HG03460 (cell line): ENCODE results near the gene HAPLN2.

ENCODE experiments used
- ATAC-seq: cut with Tn5 transposase; IDR thresholded peaks from one replicate; pipeline ENCODE4 v1.9.1; 2021; ENCODE audit not compliant: unreplicated experiment

Gene HAPLN2

GRCh38 chr1:156660752-156661112 is 41.5 kb downstream of the HAPLN2 start:
- ATAC-seq = peak; percentile 11

- no peak for ATAC-seq
Measured at GRCh38 chr1:156662005-156662799, 43.0 kb downstream of the HAPLN2 start.

DNA sequence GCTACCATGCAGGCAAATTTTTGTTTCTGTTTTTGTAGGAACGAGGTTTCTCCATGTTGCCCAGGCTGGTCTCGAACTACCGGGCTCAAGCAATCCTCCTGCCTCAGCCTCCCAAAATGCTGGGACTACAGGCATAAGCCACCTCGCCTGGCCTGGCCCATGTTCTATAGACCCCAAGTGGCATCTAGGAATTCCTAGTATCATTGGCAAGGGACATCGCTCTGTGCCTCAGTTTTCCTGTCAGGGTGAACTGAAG is 43.5 kb downstream of the HAPLN2 start:
- ATAC-seq = no peak

DNA sequence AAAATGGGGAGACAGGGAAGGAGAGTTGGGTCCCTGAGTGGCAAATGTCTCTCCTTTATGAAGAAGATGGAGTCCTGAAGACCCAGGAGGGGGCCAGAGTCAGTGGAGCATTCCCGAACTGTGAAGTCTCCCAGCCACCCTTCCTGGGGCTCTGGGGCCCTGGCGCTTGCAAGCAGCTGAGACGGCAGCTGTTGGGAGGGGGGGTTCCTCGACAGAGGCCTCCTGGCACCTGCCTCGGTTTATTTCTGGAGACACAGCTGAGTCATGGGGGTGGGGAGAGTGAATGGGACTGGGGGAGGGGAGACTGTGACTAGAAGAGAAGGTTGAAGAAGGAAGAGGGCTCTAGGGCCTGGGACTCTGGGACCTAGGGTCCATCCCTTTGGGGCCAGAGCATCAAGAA is 44.0 kb downstream of the HAPLN2 start:
- no peak for ATAC-seq

- no peak for ATAC-seq
Measured at GRCh38 chr1:156664046-156664766, 45.0 kb downstream of the HAPLN2 start.

GRCh38 chr1:156664767-156665411 is 45.7 kb downstream of the HAPLN2 start:
- ATAC-seq = no peak

DNA sequence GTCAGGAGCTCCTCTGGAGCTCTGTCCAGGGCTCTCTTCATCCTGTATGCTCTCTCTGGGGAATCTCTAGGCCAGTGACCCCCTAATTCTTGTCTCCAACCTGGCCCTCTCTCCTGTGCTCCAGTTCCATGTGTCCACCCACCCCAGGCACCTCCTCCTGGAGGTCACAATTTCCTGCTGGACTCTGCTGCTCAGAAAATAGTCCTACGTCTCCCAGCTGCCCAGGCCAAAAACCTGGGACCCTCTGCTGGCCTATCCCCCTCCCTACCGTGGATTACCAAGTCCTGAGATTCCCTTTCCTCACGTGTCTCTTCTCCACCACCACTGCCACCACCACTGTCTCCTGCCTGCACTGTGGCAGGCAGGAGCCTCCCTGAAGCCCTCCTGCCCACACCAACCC is 46.3 kb downstream of the HAPLN2 start:
- ATAC-seq = no peak

DNA sequence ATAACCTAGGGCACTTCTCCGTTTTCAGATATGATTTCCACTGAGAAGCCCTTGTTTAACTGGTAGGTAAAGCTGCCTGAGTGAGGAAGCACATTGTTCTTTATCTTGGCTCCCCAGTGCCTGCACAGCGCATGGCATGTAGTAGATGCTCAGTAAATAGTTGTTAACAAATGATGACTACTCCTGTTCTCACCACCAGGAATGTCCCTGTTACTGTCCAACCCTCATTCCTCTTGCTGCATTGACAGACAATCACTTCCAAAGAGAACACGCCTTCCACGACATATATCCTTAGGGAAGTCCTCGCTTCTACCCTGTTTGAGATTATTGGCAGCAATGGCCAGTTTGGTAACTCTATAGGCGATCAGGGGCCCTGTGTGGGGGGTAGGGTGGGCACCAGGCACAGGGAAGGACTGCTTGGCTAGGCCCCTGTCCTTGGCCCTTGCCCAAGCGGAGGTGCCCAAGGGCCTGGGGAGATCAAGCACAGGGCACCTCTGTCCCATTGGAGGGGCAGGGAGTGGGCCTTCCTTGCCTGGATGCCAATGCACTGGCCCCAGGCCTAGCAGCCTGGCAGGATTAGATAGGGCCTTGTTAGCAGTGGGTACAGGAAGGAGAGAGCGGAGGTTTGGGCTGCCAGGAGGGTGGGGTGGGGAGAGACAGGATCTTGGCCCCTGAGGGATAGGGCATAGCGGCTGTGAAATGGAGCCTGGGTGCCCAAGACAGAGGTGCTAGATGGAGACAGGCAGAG is 47.8 kb downstream of the HAPLN2 start:
- ATAC-seq = no peak

GRCh38 chr1:156667610-156667967 is 48.4 kb downstream of the HAPLN2 start:
- ATAC-seq = no peak

DNA sequence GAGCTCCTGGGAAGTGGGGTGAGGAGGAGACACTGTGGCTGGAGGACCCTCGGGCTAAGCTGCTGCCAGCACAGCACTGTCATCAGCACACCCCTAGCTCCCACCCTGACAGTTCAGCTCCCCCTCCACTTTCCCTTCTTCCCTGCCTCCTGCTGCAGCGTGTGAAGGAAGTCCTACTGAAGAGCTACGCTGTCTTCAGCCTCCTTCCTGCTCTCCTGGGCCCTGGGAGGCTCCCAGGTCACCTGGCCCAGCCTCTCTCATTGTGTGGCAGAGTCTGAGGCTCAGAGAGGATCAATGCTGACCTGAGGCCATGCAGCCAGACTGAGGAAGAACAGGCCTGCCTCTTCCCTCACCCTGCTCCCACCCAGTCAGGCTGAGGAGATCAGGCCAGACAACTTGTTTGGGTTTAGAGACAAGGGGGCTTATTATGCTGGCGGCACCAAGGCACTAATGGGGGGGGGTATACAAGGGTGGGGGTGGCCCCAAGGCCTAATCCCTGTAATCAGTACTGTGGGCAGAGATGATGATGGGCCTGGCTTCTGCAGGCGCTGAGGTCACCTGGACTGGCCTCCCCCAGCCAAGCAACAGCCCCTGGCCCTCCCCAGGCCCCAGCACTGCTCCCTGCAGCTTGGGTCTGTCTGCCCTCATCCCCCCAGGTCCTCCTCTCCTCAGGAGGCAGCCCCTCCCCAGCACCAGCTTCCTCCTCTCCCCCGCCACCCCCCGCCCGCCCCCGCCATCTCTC is 48.9 kb downstream of the HAPLN2 start:
- ATAC-seq = no peak

GRCh38 chr1:156668801-156669637 is 49.8 kb downstream of the HAPLN2 start:
- ATAC-seq = no peak

DNA sequence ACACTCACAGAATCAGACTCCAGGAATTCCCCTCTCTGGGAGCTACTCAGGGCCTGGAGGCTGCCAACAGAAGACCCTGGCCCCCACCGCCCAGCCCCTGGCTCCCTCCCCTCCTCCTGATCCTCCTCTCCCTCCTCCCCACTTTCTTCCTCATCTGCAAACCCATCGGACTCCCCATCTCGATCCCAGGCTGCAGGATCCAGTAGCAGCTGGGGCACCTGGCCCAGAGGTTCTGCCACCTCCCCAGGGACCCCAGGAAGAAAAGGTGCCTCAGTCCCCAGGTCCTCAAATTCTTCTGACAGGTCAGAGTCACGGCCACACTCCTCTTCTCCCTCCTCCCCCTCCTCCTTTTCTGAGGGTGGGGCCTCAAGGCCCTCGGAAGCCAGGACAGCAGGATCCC is 50.6 kb downstream of the HAPLN2 start:
- no peak for ATAC-seq

GRCh38 chr1:156670359-156670758 is 51.1 kb downstream of the HAPLN2 start:
- ATAC-seq = no peak

DNA sequence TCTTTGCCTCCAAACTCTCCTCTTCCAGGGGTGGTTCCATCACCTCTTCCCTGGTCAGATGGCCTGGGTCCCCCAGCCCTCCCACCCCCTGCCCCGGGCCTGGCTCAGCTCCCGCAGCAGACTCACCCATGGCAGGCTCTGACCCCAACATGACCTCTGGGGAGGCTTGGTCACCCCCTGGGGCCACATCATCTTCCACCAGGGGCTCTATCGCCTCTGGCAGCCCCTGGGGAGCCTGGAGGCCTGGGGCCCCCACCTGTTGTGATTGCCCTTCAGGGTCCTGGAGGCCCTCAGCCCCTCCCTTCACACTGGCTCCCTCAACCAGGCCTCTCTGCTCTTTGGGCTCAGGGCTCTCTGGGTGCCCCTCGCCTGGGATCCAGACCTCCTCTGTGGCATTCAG is 51.6 kb downstream of the HAPLN2 start:
- ATAC-seq = no peak

GRCh38 chr1:156671804-156672203 is 52.6 kb downstream of the HAPLN2 start:
- ATAC-seq = no peak

DNA sequence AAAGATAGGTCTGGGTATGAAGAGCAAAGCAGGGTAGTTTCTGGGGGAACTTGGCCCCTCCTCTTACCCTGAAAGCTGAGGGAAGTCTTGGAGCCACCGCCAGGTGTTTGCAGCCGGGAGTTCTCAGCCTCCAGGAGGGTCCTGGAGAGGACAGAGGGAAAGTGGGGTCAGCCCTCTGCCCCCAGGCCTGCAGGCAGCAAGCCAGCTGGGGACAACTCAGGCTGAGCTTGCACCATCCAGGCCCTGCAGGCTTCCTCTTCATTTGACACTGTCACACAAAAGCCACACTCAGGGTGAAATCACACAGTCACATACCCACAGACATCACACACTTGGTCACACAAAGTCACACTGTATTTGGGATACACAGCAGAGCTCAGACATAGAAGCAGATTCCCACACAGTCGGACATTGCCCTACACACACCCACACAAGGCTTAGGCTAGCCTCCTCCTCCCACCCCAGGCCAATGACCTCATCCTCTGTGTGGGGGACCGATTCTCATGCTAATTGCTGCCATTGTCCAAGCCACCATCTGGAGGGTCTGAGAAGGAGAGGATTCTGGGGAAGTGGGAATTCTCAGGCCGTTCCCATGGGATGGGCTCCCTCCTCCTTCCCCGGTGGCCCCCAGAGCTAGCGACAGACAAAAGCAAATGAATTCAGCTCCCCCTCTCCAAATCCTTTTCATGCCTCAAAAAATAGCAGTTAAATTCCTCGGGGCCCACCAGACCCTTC is 54.3 kb downstream of the HAPLN2 start:
- no peak for ATAC-seq
